Lower leg skin (tissue), 3 donors: Measurements from ENCODE around the gene EGFL6.

Experiments
- CTCF ChIP-seq, 3 donors: fragments of 450-650 bp; IDR thresholded peaks; one replicate each; pipeline ENCODE4 v1.5.1; 2016; ENCODE audit warnings: antibody characterized with exemption in 3 of 3, mild to moderate bottlenecking in 3 of 3, moderate library complexity in 2 of 3
- POLR2A ChIP-seq, 2 donors: fragments of 450-650 bp; IDR thresholded peaks; one replicate each; pipeline ENCODE4 v1.6.1; 2016 to 2017; ENCODE audit warnings: antibody characterized with exemption in 2 of 2, mild to moderate bottlenecking in 1 of 2, moderate library complexity in 1 of 2

GRCh38 chrX:13520936-13521335, 48.5 kb upstream of the EGFL6 start:
- TF ChIP-seq CTCF (IDR thresholded peaks at IDR 0.05), result no peak
- TF ChIP-seq POLR2A (IDR thresholded peaks at IDR 0.05), result no peak
